WTC11 (cell line): ENCODE results near the gene OR8D4.

Source experiments
- CREB1 ChIP-seq: sonication (generic); formaldehyde crosslinking; IDR thresholded peaks from 2 replicates; pipeline ENCODE4 v1.8.0; 2023; ENCODE audit warnings: mild to moderate bottlenecking, missing genetic modification reagents
- MXD4 ChIP-seq: fragments of 250-450 bp; sonication (Bioruptor Pico); IDR thresholded peaks from 2 replicates; pipeline ENCODE4 v1.8.0; 2021; ENCODE audit warnings: mild to moderate bottlenecking, moderate library complexity, borderline replicate concordance
- TEAD4 ChIP-seq: sonication (generic); formaldehyde crosslinking; IDR thresholded peaks from 2 replicates; pipeline ENCODE4 v1.8.0; 2022; ENCODE audit warnings: mild to moderate bottlenecking, missing genetic modification reagents
- ZNF416 ChIP-seq: fragments of 250-450 bp; sonication (Bioruptor Pico); IDR thresholded peaks from 2 replicates; pipeline ENCODE4 v1.9.0; 2021; ENCODE audit warnings: mild to moderate bottlenecking, inconsistent platforms
- TF ChIP-seq, protein P1 (sequence below): fragments of 200-600 bp; IDR thresholded peaks from 2 replicates; pipeline ENCODE4 v1.8.0; 2022; ENCODE audit warnings: antibody characterized with exemption
- TF ChIP-seq, protein P2 (sequence below): sonication (generic); formaldehyde crosslinking; IDR thresholded peaks from 2 replicates; pipeline ENCODE4 v1.8.1; 2023; ENCODE audit warnings: mild to moderate bottlenecking, missing genetic modification reagents, moderate library complexity
- TF ChIP-seq, protein P3 (sequence below): sonication (generic); formaldehyde crosslinking; IDR thresholded peaks from 2 replicates; pipeline ENCODE4 v1.8.0; 2022; ENCODE audit warnings: mild to moderate bottlenecking, missing genetic modification reagents
- TF ChIP-seq, protein P4 (sequence below): sonication (generic); formaldehyde crosslinking; IDR thresholded peaks from 2 replicates; pipeline ENCODE4 v1.8.1; 2022; ENCODE audit warnings: low read depth, mild to moderate bottlenecking, moderate library complexity, missing genetic modification reagents, borderline replicate concordance

DNA sequence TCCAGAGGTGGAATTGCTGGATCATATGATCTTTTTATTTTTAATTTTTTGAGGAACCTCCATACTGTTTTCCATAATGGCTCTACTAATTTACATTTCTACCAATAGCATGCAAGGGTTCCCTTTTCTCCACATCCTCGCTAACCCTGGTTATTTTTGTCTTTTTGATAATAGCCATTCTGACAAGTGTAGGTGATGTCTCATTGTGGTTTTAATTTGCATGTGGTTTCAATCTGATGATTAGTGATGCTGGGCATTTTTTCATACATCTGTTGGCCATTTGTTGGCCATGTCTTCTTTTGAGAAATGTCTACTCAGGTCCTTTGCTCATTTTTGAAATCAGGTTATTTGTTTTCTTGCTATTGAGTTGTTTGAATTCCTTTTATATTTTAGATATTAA lies 22.1 kb downstream of the OR8D4 start:
- TF ChIP-seq, protein P1, sequence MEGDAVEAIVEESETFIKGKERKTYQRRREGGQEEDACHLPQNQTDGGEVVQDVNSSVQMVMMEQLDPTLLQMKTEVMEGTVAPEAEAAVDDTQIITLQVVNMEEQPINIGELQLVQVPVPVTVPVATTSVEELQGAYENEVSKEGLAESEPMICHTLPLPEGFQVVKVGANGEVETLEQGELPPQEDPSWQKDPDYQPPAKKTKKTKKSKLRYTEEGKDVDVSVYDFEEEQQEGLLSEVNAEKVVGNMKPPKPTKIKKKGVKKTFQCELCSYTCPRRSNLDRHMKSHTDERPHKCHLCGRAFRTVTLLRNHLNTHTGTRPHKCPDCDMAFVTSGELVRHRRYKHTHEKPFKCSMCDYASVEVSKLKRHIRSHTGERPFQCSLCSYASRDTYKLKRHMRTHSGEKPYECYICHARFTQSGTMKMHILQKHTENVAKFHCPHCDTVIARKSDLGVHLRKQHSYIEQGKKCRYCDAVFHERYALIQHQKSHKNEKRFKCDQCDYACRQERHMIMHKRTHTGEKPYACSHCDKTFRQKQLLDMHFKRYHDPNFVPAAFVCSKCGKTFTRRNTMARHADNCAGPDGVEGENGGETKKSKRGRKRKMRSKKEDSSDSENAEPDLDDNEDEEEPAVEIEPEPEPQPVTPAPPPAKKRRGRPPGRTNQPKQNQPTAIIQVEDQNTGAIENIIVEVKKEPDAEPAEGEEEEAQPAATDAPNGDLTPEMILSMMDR: no peak
- TF ChIP-seq ZNF416 (CRISPR knock-in tag) (no peak), TEAD4 (CRISPR knock-in tag) (no peak), MXD4 (no peak), CREB1 (CRISPR knock-in tag) (no peak)
- TF ChIP-seq, protein P2, sequence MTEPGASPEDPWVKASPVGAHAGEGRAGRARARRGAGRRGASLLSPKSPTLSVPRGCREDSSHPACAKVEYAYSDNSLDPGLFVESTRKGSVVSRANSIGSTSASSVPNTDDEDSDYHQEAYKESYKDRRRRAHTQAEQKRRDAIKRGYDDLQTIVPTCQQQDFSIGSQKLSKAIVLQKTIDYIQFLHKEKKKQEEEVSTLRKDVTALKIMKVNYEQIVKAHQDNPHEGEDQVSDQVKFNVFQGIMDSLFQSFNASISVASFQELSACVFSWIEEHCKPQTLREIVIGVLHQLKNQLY (CRISPR knock-in tag): no peak
- TF ChIP-seq, protein P3, sequence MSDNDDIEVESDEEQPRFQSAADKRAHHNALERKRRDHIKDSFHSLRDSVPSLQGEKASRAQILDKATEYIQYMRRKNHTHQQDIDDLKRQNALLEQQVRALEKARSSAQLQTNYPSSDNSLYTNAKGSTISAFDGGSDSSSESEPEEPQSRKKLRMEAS: no peak
- TF ChIP-seq, protein P4, sequence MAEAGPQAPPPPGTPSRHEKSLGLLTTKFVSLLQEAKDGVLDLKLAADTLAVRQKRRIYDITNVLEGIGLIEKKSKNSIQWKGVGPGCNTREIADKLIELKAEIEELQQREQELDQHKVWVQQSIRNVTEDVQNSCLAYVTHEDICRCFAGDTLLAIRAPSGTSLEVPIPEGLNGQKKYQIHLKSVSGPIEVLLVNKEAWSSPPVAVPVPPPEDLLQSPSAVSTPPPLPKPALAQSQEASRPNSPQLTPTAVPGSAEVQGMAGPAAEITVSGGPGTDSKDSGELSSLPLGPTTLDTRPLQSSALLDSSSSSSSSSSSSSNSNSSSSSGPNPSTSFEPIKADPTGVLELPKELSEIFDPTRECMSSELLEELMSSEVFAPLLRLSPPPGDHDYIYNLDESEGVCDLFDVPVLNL (CRISPR knock-in tag): no peak
